Pulmonary artery endothelial cell (primary cell): ENCODE measurements around the gene GALNTL6. TPM values are rescaled to one million over a fixed set of nuclear protein-coding genes. Genes with fewer than 3 reads are reported as not detected.
"Not testable (repeated sequence)": the region's sequence is repeated elsewhere in the genome, so short reads cannot be mapped to it uniquely, and the experiment has no call there.

ENCODE experiments used
- DNase-seq: peaks from one replicate; pipeline ENCODE4 v3.0.0-alpha.2; 2011; ENCODE audit warnings: low read depth, low spot score
- total RNA-seq: library from RNA; depleted of rRNA; stranded (reverse); fragments of >200 nt; gene quantifications from 2 replicates; pipeline ENCODE4 v1.2.3, GENCODE V29; 2014

The GALNTL6 gene
- total RNA-seq, 1 donor from 2014 or later = not detected

DNA sequence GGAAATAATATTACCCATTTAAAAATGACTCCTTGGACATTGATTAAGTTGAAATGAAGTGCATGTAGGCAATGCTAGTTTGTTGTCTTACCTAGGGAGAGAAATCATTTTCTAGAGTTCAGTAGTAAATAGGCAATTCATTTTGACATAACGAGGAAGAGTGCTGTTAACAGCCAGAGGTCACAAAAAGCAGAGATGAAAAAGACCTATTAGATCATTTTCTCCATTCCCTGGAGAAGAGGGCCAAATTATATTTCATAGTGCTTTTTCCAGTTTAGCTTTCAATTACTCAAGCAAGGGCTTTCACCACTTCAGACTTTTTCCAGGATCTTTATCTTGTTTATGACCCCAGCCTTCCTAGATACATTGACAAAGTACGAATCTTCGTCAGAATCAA lies 981.1 kb downstream of the GALNTL6 start:
- DNase-seq = no peak

DNA sequence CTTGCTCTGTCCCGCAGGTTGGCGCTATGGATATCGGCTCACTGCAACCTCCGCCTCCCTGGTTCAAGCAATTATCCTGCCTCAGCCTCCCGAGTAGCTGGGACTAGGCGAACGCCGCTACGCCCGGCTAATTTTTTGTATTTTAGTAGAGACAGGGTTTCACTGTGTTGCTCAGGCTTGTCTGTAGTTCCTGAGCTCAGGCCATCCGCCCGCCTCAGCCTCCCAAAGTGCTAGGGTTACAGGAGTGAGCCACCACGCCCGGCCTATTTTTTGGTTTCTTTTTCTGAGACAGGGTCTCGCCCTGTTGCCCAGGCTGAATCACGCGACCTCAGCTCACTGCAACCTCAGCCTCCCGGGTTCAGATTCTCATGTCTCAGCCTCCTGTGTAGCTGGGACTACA lies 984.1 kb downstream of the GALNTL6 start:
- DNase-seq = not testable (repeated sequence)

DNA sequence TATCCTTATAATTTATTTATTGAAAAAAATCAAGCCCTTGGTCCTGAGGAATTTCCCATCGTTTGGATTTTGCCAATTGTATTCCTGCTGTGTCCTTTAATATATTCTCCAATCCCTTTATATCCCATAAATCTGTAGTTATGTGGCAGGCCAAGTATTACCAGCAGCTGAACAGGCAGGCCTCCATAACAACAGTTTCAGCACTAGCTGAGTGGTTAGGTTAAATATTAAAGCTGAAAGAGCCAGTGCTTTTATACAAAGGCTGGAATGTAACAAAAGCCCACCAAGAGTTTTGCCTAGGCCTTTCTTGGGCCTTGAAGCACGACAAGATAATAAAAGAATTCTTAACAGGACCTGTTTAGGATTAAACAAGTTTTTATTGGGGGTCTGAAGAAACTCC lies 988.8 kb downstream of the GALNTL6 start:
- DNase-seq = no peak

DNA sequence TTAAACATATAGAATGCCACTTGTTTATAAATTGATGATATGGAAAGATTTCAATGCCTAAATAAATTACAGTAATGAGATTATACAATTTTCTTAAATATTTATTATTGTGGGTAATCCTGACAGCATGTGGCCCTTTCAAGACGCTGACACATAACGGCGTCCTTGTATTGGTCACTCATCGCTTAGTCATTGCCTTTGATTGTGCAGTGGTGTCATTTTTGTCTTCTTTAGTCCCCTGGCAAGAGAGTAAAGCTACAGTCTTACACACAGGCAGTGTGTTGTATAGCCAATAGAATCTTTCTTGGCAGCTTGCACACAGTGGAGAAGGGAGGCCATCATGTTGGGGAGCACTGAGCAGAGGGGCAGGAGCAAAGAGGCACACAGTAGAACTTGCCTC lies 993.6 kb downstream of the GALNTL6 start:
- no peak for DNase-seq

DNA sequence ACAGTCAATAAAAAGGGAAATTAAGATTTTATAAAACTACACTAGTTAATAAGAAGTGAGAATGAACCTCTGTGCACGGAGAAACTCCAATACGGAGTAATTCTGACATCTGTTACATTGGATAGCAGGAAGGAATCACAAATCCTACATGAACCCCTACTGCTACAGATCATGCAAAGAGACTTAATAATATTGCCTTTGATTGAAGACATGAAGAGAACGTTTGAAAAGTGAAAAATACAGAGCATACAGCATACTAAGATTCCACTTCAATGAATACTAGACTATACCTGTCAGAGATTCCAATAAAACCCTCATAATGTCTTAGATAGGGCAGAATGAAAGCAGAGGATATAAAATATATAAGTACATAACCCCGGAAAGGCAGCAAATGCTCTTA lies 995.0 kb downstream of the GALNTL6 start:
- no peak for DNase-seq

DNA sequence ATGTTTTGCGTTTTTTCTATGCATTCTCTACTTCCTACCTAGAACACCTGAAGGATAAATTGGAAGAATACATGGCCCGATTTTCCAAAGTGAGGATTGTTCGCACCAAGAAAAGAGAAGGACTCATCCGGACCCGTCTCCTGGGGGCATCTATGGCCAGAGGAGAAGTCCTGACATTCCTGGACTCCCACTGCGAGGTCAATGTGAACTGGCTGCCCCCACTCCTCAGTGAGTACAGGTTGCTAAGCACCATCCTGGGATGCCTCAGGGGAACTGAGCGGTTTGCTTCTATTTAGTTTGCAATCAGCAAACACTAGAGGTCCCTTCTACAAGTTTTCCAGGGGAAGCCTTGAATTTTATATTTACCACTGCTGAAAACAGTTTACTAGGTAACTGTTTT lies 996.1 kb downstream of the GALNTL6 start:
- no peak for DNase-seq

DNA sequence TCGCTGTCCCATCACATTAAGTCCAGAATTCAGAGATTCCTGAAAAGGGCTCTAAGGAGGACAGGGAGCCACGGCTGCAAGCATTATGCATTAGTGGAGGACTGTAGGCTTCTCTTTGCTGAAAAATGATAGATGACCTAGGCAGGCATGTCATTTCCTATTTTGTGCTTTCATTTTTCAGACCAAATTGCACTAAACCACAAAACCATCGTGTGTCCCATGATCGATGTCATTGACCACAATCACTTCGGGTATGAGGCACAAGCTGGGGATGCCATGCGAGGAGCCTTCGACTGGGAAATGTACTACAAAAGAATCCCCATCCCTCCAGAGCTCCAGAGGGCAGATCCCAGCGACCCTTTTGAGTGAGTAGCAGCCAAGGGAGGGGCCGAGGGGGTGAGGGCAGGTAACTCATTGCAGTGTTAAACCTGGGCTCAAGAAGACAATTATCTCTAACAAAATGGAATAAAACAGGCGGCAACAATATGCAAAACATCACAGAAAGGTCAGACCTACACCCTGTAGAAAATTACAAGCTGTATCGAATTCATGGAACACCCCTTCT lies 1000.2 kb downstream of the GALNTL6 start:
- DNase-seq = no peak

DNA sequence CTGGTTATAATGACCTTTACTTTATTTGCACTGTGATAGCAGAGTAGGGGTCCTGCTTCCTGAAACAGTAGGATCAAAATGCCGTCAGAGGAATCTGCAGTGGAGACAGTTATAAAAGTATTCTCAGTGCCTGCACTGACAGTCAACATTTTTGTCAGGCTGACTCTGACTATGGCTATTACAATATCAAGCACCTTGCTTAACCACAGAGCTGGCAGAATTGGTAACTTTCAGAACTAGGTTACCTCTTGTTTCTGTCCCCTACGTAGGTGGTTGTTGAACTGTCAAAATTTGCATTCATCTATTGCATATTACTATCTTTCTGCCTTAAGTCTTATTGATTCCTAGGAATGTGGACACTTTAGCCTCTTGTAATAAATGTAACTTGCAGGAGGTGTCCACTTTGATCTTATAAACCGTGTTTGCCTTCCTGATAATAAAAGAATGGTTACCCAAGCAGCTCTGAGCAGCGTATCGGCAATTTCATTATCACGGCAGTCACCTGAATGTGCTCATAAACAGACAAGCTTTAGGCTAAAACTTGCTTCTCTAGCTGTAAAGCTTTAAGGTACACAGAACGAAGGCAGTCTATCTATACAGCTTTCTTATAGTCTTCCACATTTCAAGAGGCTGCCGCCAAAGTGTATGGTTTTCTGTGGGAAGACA lies 1002.4 kb downstream of the GALNTL6 start:
- DNase-seq = no peak

DNA sequence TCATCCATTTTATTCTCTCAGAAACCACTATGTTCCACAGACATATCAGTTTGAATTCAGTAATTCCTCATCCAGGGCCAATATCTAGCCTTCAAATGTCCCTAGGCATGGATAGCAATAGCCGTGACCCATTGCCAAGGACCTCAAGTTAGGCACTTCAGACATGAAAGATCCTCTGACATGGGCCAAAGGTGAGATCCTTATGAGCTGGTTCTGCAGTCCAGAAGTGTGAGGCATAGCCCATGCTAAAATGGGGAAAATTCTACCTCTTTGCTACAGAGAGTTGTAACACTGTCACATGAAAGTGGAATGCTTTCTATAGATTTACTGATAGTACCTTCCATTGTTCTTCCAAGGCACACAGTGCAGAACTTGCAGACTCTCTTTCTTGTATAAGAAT lies 1005.7 kb downstream of the GALNTL6 start:
- DNase-seq = no peak

DNA sequence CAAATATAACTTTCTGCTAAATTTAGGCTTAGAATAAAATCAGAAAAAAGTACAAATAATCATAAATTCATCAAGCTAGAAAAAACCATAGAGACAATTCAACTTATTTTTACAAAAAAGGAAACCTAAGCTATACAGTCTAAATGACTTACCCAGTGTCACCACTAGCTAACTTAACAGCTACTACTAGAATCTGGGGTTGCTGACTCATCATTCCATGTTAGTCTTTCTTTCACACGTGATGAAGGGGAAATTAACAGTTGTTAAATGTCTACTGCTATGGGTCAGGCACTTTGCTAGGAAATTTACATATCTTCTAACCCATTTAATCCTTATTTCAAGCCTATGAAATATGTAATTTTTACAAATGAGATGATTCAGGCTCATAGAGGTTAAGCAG lies 1006.1 kb downstream of the GALNTL6 start:
- DNase-seq = no peak

DNA sequence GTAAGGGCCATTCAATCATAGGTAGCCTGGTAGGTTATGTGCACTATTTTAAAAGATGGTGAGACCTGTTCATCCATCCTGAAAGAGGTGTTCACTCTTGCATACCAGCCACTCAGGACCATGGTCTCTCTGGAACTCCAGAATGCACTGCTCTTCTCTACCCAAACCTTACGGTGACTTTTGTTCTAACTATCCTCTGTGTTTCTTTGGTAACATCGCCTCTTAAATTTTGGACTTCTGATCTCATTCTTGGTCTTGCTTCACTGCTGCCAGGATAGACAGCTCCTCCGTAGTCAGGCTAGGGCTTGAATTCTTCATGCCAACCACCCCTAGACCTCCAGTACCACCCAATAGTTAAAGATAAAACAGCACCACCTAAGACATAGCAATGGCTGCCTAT lies 1009.1 kb downstream of the GALNTL6 start:
- DNase-seq = no peak

DNA sequence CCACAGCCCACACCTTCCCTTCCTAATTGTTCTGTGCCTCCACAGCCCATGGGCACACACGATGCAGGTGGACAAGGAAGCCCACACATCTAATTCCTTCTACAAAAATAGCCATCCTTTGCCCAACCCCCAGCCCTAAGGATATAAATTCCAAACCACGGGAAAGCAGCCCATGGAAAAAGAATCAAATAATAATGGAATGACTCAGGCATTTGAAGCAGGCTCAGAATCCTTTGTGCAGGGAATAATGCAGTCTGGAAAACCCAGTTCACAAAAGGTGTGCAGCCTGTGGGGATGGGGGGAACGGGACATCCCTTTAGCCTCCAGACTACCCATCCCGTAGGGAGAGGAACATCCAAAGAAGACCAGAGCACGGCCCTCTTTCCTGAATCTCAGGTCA lies 1013.1 kb downstream of the GALNTL6 start:
- DNase-seq = no peak

DNA sequence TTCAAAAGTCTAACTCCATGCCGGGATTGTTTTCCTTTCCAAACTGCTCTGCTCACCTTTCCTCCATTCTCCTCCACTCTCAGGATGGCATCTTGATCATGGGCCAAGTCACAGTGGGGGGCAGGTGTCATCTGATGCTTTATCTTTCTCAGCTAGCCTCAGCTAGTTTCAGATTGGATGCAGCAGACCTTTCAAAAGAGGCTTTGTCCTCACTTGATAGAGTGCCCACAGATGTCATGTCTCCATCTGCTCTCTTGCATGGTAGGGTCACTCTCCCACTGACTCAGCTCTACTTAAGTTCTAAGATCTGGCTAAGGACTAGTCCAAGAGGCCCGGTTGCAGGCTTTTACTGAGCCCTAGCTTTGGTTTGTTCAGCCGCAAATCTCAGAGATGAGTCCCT lies 1013.7 kb downstream of the GALNTL6 start:
- no peak for DNase-seq

DNA sequence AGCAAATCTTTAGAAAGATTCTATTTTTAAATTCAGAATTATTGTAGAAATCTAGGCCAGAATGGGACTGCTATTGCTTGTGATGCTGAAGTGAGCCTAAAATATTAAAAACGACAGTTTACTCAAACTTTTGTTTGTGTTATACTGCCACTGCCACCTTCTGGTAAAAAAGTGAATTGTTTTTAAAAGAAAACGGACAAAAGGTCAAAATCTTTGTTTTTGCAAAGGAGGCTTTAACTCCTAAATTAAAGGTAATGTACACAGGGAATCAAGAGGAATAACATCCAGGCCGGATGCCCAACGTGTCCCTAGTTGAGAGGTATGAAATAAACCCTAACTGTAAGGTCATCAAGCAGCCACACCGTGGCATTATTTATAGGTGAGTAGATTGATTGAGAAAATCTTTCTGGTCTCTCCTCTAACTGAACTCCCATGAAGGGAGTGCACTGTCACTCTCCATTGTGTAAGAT lies 1017.1 kb downstream of the GALNTL6 start:
- no peak for DNase-seq

DNA sequence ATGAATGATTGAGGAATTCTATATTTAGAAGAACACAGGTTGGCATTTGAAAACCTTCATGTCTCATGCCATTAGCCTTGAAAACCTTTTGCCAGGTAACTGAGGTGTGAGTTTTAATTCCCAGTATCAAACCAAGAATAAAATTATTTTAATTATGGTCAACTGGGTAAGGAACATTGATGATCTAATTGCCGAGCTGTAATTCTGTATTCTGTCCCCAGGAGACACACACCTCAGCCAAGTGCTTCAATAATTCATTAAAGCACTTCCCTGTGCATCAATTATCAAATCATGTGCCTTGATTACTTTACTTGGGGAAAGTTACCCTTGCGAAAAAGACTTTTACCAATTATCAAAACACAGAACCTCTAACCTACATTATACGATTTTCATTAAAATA lies 1023.5 kb downstream of the GALNTL6 start:
- DNase-seq = no peak

DNA sequence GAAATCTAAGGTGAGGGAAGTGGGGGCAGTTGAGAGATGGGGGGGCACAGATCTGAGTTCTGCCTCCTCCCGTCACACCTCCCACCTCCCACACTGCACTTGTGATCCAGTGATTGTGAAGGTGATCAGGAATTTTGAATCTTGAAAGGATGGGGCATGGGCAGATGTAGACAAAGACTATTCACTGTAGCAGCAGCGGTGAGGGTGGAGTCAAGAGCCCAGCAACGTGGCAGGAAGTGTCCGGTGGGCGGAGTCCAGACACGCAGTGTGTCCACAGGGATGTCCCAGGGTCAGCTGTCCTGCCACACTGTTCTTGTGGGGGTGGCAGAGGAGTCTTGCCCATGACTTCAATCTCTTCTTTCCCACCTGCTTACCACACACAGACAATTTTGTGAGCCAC lies 1024.9 kb downstream of the GALNTL6 start:
- DNase-seq = no peak

DNA sequence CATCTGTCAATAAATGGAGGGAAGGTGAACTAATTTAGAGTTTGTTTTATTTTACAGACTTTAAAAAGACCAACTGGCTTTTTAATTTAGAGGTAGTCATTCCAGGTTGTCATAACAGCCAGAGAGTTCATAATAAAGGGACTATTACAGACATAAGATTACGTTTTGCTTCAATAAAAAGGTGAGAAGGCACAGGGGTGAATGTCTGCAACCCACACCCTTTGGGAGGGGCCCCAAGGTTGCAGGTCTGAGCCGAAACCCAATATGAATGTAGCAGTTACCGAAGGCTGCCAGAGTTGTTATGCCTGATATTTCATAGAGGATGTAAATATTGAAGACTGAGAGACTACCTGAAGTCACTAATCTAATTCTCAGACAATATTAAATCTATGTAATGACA lies 1025.7 kb downstream of the GALNTL6 start:
- DNase-seq = no peak

DNA sequence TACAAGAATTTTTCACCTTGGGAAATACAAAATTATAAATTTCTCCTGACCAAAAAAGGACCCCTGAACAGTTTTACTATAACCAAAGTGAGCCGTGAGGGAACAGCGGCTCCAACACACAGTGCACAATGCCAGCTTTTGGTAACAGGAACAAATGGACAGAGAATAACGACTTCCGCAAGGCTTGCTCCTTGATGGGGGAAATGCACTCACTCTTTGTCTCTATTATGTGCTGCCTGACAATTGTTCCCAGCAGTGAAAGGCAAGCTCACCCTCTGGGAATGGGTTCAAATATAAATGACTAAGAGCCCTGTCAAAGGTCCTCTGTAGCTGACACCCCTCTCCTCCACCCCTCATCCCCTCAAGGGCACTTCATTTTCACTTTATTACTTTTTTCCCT lies 1029.6 kb downstream of the GALNTL6 start:
- DNase-seq = no peak

DNA sequence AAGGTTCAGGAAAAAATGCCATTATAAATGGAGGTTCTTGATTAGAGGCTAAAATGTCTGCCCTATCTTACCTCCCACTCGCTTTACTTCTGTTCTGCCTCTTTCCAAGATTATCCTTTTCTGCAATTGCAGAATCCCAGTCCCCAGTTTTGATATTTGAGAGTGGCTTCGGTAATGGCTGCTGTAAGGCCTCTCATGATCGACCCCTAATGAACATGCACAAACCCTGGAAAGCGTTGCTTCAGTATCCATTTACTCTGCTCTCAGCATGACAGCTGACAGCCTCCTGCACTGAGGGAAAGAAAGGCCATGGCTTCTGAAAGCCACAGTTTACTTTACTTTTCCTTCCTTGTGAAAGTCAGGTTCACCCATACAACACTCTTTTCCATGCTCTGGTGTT lies 1030.0 kb downstream of the GALNTL6 start:
- DNase-seq = no peak

DNA sequence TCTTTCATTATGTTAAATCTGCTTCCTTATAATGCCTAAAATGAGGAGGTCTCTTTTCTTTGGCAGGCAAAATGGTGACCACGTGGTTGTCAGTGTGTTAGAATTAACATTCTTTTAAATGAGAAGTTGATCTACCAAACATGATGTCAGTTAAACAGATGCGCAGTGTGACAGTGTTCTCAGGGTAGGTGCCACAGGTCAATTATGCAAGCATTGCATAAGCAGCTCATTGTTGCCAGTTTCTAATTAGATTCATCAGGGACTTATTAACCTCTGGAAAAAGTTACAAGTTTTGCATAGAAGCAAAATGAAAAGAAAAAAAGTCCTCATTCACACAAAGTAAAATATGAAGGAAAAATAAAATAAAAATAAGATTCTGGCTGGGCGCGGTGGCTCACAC lies 1031.4 kb downstream of the GALNTL6 start:
- DNase-seq = no peak

DNA sequence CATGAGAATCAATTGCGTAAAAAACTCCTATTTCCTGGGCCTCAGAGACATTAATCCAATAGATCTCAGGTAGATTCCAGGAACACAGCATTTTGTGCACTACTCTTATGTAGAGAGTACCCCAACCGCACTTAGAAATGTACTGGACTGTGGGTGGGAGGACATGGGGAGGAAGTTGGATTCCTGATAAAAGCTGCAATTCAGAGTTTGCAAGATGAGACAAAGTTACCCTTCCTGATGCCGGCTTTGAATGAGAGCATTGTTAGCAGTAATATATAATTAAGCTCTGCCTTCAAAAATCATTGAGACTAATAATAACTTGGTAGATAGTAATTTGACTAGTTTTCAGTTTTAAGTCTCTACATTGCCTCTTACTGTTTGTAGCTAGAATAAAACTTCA lies 1032.1 kb downstream of the GALNTL6 start:
- no peak for DNase-seq

DNA sequence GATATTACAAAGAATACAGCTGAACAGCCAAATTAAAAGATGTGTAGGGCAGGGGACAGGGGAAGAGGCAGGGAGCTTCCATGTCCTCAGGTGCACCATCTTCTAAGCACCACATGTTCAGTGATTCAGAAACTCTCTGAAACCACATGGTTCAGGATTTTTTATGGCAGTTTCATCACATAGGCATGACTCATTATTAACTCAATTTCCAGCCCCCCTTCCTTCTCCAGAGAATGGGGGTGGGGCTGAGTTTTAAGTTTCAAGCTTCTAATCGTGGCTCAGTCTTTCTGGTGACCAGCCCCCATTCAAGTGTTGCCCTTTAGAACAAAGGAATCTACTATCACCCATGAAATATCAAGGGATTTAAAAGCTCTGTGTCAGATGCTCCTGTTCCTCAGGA lies 1037.6 kb downstream of the GALNTL6 start:
- DNase-seq = no peak

DNA sequence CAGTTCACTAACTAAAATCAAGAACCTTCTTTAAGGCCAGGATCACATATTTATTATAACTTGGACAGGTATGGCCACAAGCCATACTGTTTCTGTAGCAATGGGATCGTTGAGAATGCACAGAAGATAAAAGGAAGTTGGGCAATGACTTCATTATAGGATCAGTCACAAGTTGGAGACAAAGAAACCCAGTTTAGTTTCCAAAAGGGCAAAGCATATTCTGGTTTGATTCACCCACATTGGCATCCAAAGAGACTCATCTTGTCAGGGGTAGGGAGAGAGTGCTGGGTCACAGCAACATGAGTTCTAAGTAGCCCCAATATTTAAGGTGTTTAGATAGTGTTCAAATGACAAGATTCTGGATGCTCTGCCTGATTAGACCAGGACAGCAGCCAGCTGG lies 1038.3 kb downstream of the GALNTL6 start:
- no peak for DNase-seq

DNA sequence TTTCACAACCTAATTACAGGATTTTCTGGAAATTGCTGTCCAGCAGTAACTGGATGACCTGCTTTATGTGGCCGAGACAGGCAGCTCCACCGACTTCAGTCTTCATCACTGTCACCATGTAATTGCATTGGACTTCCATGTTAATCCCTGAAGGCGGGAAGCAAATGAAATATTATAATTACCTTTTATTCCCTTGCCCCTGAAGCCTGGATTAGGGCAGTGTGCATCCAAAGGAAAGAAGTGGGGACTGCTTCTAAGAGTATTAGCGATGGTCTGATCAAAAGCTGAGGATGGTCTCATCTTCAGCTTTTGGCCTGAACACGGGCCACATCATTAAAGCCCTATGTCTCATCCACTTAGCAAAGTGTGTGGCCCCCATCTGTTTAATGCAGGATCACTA lies 1043.8 kb downstream of the GALNTL6 start:
- no peak for DNase-seq
